C4-2B (cell line): ENCODE data around the gene FBXW11.

Source experiments
- ZFX ChIP-seq: fragments of 450-650 bp; IDR thresholded peaks from 2 replicates; pipeline ENCODE4 v1.6.1; 2017
- TF ChIP-seq, protein P1 (sequence below): fragments of 450-650 bp; conservative IDR thresholded peaks from 2 replicates; pipeline ENCODE4 v1.5.1; 2017; ENCODE audit warnings: mild to moderate bottlenecking

DNA sequence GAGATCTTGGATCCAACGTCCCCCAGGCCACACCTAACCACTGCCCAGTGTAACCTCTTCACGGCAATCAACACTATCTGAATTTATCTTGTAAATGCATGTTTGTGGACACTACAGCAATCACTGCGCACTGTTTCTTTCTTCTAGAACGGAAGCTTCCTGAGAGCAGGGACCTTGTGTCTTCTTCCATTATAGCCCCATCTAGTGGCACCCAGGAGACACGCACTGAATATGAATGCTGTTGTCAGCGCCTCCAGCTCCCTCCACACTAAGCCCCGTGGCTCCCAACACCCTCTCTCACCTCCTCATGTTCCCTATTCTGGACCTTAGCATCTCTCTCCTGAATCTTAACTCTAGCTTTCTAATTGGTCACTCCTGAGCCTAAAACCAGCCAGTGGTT is 148.1 kb downstream of the FBXW11 start:
- TF ChIP-seq, protein P1, sequence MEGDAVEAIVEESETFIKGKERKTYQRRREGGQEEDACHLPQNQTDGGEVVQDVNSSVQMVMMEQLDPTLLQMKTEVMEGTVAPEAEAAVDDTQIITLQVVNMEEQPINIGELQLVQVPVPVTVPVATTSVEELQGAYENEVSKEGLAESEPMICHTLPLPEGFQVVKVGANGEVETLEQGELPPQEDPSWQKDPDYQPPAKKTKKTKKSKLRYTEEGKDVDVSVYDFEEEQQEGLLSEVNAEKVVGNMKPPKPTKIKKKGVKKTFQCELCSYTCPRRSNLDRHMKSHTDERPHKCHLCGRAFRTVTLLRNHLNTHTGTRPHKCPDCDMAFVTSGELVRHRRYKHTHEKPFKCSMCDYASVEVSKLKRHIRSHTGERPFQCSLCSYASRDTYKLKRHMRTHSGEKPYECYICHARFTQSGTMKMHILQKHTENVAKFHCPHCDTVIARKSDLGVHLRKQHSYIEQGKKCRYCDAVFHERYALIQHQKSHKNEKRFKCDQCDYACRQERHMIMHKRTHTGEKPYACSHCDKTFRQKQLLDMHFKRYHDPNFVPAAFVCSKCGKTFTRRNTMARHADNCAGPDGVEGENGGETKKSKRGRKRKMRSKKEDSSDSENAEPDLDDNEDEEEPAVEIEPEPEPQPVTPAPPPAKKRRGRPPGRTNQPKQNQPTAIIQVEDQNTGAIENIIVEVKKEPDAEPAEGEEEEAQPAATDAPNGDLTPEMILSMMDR, result peak; percentile 49
- TF ChIP-seq ZFX, result no peak
